Gastrocnemius medialis (tissue), 4 donors: ENCODE results near the gene SLC16A13.

Experiments used
- CTCF ChIP-seq, 5 experiments: fragments of 450-650 bp in 3 of 5; fragments of 200-600 bp in 2 of 5; sonication (generic) in 2 of 5; IDR thresholded peaks in 4 of 5; conservative IDR thresholded peaks in 1 of 5; 1 replicate in 4 of 5; 2 replicates in 1 of 5; pipeline ENCODE4 v1.5.1; 2016 to 2019; ENCODE audit warnings: antibody characterized with exemption in 5 of 5, mild to moderate bottlenecking in 3 of 5, moderate library complexity in 3 of 5
- POLR2A ChIP-seq, 2 donors: fragments of 450-650 bp; IDR thresholded peaks; one replicate each; pipeline ENCODE4 v1.6.1; 2017; ENCODE audit warnings: antibody characterized with exemption in 2 of 2, mild to moderate bottlenecking in 2 of 2, moderate library complexity in 2 of 2

- TF ChIP-seq CTCF (IDR thresholded peaks at IDR 0.05 in 4 of 5, conservative IDR thresholded peaks at IDR 0.05 in 1 of 5) = no peak
- no peak for TF ChIP-seq POLR2A (IDR thresholded peaks at IDR 0.05)
These were observed 28.7 kb upstream of the SLC16A13 start for GRCh38 chr17:7007143-7007542.
